GM19467 (cell line): Measurements from ENCODE around the gene GAS2.

Source experiments
- ATAC-seq: cut with Tn5 transposase; IDR thresholded peaks from one replicate; pipeline ENCODE4 v1.9.1; 2021; ENCODE audit warnings: mild to moderate bottlenecking, moderate library complexity; ENCODE audit not compliant: unreplicated experiment

The GAS2 gene

DNA sequence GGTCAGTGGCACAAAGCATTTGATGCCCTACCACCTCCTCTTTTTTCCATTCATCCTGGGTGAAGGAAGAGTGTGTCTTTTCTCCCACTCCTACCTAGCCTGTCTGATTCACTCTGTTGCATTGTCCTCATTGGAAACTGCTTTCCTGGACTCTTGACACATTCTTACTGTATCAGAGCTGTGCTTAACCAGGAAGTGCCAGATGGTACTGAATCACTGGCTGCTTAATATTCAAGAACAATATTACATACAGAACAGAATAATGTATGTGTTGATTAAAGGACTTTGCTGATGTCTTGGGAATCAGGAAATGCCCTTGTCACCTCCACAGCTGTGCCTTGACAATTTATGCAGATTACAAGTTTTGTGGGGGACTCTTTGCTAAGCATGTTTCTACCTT, 118.8 kb downstream of the GAS2 start:
- ATAC-seq: no peak

DNA sequence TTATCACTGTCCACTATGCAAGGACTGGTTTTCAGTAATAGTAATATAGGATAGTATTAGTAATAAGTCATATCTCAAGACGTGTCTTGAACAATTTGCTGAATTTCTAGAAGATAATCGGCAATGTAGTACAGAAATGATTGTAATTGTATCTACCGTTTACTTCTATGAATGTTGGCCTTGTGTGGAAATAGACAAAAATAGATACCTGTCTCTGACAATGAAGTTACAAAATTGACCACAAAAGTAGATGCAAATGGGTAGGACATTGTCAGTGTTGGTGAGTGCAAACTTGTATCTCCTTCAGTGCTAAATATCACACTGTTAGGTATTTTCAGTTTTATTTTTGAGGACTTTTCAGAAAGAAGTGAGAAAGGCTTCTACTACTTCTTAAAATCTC, 120.1 kb downstream of the GAS2 start:
- ATAC-seq: peak; percentile 86

DNA sequence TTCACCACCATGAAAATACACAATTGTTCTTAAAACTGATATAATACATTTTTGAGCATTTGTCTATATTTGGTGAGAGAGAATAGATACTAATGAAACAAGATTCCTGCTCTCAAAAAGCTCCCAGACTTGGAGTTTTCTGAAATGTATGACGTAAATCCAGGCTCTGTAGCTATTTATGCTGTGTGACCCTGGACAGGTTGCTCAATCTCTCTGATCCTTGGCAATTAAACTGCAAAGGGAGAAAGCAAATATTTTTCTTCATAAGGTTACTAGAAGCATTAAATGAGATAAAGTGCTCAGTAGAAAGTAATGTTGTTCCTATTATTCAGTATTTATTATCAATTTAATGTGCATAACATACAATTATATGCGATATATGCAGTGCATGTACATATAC, 120.6 kb downstream of the GAS2 start:
- ATAC-seq: no peak

DNA sequence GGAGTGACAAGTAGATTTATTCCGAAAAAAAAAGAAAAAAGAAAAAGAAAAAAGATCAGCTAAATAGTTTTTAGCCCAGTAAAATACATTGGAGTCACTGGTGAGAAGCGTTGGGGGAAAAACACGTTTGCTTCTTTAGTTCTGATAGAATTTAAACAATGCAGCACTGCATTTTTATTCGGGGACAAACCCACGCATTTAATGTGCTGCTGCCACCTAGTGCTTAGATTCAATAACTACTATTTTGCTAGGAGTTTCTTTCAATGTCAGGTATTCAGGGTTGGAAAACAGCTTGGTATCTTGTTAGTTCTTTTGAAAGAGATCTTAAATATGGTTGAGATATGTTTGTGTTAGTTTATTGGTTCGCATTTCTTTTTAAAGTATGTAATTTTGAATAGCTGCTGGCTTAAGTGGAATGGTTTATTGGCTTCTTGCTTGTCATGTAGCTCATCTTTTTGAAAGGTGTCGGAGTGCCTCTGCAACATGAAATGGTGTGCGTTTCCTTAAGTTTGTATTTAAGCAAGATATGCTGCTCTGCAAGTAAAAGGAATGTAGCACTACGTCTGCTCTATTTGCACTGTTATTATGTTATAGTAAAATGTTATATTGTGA, 121.2 kb downstream of the GAS2 start:
- no peak for ATAC-seq

DNA sequence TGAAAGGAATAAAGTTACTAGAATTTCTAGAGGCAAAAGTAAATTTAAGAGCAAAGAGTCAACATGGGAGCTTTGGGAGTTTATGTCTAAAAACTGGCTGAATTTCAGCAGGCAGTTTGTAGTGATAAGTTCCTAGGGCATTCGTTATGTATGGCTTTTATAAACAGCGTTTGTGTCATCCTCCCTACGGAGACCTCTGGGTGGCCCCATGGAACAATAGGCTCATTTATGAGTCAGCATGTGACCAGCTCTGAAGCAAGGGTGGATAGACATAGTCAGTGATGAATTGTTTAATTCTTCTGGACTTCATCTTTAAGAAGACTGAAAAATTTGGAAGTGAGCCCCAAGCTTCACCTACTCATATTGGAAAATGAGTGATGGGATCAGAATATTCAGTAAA, 126.1 kb downstream of the GAS2 start:
- ATAC-seq: no peak

DNA sequence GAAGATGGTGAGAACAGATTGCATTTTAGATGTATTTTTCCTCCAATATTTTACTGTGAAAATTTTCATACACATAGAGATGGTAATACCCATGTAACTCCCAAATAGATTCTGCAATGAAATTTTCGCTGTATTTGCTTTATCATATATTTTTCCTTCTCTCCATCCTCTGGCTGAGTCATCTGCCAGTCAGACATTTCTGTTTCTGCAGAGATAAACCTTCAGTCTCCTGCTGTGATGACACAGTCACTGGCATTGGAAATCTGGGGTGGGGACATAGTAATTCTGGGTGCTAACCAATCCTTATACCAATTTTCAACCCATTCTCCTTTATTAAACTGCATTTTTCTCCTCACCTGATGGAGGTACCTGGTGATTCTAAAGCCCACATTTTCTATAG, 129.5 kb downstream of the GAS2 start:
- no peak for ATAC-seq

DNA sequence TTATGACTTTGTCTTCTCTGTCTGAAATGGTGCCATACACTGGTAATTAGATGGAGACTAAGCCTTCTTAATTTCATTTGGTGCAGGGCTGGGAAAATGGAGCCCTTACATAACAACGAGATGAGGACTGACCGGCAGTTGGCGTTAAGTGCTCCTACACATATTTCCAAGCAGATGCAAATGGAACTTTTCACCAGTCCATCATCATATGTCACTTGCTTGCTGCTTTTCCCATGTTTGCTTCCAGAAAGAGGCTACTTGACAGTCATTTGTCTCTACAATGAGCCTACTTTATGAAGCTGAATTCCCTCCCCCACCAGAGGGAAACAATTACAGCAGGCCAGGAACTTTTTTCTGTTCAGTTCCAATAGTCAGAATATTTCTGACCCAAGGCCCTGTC, 130.6 kb downstream of the GAS2 start:
- no peak for ATAC-seq

DNA sequence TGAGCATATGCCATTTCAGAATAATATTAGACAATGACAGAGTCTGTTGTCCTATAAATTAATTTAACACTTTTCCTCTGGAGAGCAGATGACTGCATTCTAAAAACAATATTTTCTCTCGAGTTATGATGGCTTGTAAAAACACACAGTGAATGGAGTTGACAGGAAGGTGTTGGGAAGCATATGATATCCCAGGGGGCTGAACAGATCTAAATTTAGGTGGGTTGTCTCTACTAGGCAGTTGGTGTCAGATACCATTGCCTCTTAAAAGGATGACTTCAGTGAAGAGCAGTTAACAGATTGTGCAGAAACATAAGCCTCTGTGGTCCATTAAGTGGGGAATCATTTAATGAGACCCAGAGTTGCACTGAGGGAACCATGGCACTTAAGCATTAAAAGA, 132.5 kb downstream of the GAS2 start:
- no peak for ATAC-seq

DNA sequence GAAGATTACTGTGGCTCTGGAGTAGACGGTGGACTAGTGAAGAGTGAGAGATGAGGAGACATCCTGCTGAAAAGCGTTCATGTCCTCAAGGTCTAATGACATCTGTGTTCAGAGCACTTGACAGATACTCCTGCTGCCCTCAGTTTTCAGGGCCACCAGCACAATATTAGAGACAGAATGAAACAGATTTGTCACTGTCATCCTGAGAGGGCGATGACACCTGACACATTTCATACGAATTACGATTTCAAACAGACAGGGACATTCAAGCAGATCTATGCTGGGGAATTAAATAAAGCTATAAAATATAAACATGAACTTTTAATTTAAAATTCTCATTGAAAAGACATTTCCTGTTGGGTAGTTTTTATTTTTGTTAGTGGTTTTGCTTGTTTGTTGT, 134.1 kb downstream of the GAS2 start:
- ATAC-seq: no peak

DNA sequence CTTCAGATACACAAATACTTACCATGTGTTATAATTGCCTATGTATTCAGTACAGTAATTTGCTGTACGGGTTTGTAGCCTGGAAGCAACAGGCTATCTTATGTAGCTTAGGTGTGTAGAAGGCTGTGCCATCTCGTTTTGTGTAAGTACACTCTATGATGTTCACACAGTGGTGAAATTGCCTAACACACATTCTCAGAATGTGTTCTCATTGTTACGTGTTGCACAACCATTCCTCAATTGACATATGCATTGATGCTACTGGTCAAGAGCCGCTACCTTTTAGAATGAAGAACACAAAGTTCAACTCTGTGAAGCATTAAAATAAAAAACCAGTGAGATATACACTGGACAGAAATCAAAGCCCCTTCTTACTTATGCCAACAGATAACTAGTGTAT, 136.4 kb downstream of the GAS2 start:
- no peak for ATAC-seq

DNA sequence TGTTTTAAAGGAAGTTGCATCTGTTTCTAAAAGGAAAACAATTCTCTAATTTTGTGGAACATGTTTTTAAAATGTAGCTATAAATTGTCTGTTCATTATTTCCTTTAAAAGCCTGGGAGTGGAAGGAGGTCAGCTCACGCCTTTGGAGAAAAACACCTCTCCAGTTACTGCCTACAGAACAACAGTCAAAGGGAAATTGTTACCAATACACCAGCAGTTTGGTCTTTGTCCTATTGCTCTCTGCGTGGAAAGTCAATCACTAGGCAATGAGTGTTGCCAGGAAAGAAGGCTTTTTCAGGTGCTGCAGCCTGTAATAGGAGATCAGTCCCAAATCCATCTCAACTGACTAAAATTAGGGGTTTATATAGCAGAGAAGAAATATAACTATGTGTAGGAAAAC, 141.0 kb downstream of the GAS2 start:
- ATAC-seq: no peak

DNA sequence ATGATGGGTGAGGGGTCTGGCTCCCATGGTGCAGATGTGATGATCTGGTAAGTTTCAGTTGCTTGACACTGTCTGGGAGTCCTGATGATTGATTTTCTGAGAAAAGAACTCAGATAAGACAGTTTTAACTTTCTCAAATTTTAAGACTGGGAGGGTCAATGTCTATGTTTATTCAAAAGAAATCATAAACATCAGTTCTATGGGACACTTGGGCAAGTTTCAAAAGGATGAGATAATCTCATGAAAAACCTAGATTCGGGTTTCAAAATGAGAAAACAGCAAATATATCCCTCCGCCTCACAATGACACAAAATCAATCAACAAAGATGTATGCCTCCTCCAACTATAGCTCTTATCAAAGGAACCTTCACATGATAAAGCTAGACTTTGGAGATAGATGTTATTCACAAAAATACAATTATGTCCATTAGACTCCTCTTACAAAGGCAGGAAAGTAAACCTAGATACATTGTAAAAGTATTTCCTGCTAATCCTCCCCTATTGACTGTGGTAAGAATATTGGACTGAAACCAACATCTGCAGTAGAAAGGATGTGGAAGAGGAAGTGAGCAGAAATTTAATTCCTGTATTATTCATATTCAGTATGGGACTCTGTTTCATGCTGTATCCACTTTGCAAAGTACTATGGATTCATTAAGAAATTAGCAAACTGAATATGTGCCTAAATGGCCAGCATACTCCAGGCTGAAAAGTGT, 141.6 kb downstream of the GAS2 start:
- peak; percentile 93 for ATAC-seq

DNA sequence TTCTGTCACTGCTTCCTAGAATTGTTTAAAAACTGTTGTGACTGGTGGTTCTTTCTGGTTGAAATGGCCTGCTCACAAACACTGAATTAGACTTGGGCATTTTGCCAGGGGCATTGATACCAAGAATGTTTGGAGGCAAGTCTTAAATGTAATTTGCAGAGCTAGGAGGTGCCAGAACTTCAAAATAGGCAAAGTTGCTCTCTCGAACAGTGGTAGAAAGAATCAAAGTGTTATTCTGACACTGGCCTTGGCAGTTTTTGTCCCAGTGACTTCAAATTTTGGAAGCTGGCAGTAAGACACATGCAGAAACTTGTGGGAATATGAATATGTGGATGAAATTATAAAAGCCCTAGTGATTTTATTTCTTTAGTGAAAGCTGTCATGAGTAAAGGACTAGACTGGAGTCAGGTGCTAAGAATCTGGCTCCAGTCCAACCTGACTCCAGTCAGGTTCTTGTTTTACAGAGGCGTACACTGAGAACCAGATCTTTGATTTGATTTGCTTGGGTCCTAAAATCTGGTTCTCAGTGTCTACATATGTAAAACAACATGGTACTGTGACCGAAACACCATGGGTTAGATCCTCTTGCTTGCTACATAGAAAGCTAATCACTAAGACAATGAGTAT, 142.3 kb downstream of the GAS2 start:
- ATAC-seq: no peak

DNA sequence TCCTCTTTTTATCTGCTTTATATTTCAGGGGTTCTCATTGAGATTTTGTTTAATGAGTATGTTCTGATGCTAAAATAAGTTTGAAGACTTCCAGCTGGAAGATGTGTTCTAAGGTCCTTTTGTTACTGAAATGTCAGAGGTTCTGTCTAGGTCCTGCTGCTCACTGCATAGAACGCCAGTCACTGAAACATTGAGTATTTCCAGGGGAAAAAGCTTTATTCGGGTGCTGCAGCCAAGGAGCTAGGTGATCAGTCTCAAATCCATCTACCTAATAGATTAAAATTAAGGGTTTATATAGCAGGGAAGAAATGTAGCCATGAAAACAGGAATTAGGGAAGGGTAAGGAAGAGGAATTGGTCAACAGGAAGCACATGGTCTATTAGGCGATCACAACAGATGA, 143.5 kb downstream of the GAS2 start:
- no peak for ATAC-seq

DNA sequence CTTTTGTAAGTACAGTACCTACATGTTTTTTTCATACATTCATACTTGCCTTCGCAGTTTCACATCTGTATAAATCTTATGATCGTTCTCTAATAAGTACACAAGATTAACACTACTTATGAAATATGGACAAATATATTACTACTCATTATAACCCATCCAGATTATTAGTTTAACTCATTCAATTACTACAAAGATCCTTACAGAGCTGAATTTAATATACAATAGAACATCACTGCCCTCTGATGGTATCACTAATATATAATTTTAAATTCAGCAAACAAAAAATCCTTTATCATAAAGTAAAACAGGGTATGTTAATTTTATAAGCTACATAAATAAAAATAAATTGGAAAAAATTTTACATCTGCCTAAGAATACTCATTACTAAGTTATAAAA, 155.8 kb downstream of the GAS2 start:
- ATAC-seq: no peak

DNA sequence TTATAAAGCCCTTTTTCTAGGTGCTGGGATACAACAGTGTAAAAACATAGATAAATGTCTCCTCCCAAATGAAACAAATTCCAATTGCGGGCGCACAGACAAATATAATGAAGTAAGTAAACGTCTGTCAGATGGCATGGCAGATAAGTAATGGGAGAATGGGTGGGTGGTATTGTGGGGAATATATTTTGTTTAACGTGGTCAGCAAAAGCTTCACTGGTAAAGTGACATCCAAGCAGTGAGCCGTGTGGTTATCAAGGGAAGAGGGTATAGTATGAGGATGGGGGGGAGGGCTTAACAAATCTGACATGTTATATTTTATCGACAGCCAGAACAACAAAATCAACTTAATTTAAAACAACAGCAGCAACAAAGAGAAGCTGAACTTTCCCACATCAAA, 162.0 kb downstream of the GAS2 start:
- ATAC-seq: no peak

DNA sequence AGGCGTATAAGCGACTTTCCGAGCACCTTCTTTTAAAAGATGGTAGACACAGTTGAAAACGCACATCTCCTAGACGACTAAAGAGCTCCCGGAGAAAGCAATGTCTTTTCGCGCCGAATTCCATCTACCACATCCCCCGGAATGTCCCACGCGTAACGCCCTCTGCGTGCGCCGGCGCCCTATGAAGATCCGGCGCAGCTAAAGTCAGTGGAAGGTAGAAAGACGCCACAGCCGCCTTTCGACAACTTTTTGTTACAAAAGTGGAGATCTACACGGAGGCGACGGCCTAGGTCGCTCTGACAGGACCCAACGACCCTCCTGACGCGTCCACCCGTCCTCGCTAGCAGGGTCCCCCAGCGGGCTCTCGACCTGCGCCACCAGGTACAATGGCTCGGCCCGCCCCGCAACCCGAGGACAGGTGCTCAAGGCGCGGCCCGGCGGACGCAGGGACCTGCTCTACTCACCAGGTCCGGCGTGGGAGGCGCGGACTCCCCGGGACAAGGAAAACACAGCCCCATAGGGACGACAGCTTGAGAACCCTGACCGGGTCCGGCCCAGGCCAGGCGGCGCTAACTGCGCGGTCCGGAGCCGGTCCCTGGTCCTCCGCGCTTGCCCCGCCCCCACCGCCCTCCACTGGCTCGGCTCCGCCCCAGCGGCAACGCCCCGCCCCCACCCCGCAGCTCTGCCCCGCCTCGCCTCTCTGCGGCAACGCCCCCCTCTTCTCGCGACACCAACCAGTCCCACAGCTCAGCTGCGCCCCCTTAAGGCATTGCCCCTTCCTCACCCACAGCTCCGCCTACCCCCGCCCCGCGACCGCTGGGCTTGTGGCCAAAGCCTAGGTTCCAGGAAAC, 163.0 kb downstream of the GAS2 start, which contains the start of gene SVIP:
SVIP (minus strand) TSS at position 571 of the 851 bp plus-strand sequence; CDS start at position 518, 53 bp downstream.
- ATAC-seq: peak; percentile 92

DNA sequence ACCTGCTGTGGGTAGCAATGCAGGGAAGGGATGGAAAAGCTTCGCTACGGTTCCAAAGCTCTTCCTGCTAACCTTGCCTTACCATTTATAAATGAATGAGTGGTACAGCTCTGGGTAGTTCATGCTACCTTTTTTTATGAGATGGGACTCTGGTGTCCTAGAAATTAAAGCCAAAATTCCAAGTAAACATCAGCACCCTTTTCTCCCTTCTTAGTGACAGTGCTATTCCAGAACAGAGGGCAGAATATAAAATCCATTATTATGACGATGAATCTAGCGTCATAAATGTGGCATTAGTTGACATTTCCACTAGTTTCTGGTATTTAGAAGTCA, 163.6 kb downstream of the GAS2 start:
- no peak for ATAC-seq

DNA sequence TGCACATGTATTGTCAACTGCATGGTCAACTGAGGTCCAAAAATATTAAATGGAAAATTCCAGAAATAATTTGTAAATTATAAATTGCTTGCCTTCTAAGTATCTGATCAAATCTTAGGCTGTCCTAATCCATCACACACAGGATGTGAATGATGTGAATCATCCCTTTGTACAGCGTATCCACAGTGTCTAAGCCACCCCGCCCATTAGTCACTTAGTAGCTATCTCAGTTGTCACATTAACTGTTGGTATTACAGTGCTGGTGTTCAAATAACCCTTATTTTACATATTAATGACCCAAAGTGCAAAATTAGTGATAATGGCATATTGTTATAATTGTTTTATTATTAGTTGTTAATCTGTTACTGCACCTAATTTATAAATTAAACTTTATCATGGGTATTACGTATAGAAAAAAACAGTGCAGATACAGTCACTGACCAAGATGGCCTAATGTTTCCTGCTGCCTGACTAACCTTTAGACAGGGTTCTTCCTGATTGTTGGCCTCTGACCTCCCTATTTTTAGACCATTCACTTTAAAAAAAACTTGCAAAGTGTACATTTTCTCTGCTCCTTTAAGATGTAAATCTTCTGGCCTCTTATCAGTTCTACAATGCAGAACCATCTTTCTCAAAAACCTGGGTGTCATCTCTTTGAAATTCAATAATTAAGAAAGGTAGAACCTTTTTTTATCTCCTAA, 166.1 kb downstream of the GAS2 start:
- ATAC-seq: no peak

DNA sequence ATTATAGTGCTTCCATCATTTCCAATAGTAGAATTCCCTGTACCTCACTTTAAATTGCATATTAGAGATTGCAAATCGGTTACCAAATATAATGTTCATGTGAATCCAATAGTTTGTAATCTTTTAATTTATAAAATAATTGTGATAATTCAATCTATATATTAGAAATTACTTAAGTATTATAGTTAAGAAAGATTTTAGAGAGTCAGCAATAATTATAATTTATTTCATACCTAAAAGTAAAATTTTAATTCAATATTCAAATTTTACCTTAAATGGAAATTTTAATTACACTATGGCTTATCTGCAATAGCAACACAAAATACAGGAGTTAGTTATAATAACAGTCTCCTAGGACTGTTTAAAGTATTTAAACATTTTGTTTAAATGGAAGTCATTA, 180.3 kb downstream of the GAS2 start:
- no peak for ATAC-seq

DNA sequence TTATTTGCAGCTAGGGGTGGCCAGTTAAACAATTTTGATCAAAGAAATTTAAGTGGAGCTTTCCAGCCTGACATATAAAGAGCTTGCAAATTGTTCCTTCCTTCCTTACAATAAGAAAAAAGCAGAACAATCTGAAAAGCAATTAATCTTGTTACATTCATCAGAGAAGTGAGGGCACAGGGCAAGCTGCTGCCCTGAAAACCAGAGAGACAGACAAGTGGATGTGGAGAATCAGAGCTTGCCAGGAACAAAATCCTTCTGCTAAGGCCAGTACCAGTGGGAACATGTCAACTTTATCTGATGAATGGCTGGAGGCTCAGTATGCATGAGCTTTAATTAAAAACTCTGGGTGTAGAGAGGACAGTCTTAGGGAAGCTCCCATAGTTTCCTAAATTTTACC, 185.1 kb downstream of the GAS2 start:
- no peak for ATAC-seq
